Measurements from ENCODE around the gene CFHR5. TPM values are rescaled to one million over a fixed set of nuclear protein-coding genes. Genes with fewer than 3 reads are reported as not detected.
"Not testable (repeated sequence)": the region's sequence is repeated elsewhere in the genome, so short reads cannot be mapped to it uniquely, and the experiment has no call there.

Gene CFHR5
- not detected for total RNA-seq
- long read RNA-seq: 0 reads

DNA sequence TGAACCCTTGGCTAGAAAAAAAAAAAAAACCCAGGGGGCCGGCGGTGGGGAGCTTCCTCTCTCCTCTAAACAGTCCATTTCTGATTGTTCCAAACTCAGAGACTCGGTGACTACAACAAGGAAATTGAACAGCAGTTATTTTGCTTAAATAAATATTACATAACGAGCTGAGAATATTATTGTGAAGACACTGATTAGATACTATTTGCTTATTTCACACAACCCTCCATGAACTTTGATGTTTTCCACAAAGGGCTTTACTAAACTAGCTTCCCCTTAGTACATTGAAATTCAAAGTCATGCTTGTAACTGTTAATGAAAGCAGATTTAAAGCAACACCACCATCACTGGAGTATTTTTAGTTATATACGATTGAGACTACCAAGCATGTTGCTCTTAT is at the start of gene CFHR5:
TSS of gene CFHR5 (plus strand) at position 279 of the 400 bp plus-strand sequence. CDS start at position 388, 109 bp downstream.
- DNase-seq: no peak
- ATAC-seq: no peak
- intact Hi-C loops (cut with micrococcal nuclease): no loop called here

DNA sequence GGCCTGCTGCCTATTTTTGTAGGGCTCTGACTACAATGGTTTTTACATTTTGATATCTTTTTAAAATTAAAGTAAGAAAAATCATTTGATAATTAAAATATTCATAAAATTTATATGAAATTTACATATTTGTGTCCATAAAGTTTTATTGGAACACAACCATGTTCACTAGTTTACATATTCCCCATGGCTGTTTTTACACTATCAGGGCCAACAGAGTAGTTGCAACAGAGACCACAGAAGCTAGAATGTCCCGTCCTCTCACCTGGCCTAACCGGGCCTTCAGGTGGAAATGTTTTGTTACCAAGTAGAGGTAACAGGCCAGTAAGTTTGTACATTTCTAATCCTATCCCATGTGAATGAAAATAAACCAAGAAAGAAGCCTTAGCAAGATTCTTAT is 44.5 kb upstream of the CFHR5 start:
- ATAC-seq; DNase-seq; intact Hi-C loops (cut with micrococcal nuclease): not testable (repeated sequence)

DNA sequence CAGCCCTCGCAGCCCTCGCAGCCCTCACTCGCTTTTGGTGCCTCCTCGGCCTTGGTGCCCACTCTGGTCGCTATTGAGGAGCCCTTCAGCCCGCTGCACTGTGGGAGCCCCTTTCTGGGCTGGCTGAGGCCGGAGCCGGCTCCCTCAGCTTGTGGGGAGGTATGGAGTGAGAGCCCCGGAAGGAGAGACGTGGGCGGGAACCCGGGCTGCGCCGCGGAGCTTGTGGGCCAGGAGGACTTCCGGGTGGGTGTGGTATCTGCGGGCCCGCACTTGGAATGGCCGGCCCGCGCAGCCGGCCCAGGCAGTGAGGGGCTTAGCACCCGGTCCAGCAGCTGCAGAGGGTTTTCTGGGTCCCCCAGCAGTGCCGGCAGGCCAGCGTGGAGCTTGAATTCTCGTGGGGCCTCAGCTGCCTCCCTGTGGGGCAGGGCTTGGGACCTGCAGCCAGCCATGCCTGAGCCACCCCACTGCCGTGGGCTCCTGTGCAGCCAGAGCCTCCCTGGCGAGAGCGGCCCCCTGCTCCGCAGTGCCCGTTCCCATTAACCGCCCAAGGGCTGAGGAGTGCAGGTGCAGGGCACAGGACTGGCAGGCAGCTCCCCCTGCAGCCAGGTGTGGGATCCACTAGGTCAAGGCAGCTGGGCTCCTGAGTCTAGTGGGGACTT is 43.7 kb upstream of the CFHR5 start:
- DNase-seq: no peak
- intact Hi-C loops (cut with micrococcal nuclease): no loop called here
- no peak for ATAC-seq

DNA sequence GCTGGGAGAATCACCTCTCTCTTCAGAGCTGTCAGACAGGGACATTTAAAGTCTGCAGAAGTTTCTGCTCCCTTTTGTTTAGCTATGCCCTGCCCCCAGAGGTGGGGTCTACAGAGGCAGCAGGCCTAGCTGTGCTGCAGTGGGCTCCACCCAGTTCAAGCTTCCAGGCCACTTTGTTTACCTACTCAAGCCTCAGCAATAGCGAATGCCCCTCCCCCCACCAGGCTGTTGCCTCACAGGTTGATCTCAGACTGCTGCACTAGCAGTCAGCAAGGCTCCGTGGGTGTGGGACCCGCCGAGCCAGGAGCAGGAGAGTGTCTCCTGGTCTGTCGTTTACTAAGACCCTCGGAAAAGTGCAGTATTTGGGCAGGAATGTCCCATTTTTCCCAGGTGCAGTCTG is 35.9 kb upstream of the CFHR5 start:
- DNase-seq; intact Hi-C loops (cut with micrococcal nuclease); ATAC-seq: not testable (repeated sequence)

DNA sequence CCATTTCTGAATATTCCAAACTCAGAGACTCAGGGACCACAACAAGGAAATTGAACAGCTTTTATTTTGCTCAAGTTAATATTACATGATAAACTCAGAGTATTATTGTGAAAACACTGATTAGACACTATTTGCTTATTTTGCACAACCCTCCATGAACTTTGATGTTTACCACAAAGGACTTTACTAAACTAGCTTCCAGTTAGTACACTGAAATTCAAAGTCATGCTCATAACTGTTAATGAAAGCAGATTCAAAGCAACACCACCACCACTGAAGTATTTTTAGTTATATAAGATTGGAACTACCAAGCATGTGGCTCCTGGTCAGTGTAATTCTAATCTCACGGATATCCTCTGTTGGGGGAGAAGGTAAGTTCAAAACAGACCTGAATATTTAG is 33.8 kb upstream of the CFHR5 start, which contains the start of gene CFHR2:
TSS of gene CFHR2 (plus strand) at position 171 of the 400 bp plus-strand sequence. CDS start at position 314, 143 bp downstream.
- intact Hi-C loops (cut with micrococcal nuclease): not testable (repeated sequence)

DNA sequence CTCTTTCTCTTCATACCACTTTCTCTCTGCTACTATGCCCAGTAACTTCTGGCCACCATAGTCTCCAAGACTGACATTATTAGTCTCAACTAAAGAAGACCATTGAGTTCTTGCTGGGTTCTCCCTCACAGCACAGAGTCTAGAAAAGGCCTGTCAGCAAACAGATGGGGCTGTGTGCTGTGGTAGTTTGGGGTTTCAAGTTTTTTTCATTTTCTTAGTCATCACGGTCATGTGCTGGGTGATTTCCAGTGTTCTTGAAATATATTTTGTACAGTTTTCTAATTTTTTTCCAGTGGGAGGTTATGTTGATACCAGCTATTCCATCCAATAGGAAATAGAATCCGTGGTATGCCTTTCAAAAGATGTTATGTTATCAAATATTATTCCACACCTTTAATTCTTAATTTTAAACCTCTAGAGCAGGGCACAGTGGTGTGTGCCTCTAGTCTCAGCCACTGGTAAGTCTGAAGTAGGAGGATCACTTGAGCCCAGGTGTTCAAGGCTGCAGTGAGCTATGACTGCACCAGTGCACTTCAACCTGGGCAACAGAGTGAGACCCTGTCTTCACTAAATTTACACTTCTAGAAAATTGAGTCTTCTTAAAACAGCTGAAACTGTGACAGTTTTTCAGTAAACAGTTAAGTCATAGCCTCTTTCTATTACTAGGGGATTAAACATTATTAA is 25.5 kb upstream of the CFHR5 start:
- intact Hi-C loops (cut with micrococcal nuclease): no loop called here
- ATAC-seq (no peak), DNase-seq (no peak)

More for the DNA sequence above, 33.8 kb upstream of the CFHR5 start, which contains the start of gene CFHR2:
- DNase-seq, ATAC-seq: not testable (repeated sequence)

DNA sequence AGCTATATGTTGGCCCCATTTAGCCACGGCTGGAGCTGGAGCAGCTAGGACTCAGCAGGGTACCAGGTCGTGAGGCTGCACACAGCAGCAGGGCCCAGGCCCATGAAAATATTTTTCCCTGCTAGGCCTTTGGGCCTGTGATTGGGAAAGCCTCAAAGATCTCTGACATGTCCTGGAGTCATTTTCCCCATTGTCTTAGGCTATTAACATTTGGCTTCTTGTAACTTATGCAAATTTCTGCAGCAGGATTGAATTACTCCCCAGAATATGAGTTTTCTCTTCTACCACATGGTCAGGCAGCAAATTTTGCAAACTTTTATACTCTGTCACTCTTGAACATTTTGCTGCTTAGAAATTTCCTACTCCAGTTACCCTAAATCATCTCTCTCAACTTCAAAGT is 22.6 kb upstream of the CFHR5 start:
- intact Hi-C loops (cut with micrococcal nuclease): no loop called here
- DNase-seq: no peak
- no peak for ATAC-seq

DNA sequence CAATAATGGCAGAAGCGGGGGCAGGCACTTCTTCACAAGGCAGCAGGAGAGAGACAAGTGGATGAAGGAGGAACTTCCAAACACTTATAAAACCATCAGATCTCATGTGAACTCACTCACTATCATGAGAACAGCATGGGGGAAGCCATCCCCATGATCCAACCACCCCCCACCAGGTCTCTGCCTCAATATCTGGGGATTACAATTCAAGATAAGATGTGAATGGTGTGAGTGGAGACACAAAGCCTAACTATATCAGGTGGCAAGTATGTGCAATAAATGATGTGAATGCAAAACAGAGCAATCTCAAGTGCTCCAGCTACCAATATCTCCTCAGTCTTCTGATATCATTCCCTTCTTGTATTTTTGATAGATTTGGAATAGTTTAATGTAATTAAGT is 21.4 kb upstream of the CFHR5 start:
- intact Hi-C loops (cut with micrococcal nuclease): no loop called here
- no peak for ATAC-seq
- DNase-seq: no peak

DNA sequence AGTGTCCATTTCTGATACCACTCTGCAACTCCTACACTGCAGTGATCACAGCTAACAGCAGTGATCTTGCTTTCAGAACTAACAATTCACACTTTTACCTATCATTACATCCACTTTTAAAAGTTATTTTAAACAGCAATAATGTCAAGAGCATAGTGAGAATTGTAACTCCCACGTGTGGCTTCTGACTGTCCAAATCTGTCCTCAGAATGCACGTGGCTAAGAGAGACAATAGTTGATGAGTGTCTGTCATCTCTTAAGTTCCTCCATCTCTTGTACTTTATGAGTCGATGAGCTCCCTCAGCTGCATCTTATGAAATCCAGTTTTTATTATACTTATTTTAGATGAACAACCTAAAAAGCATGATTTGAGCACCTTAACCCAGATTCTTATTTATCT is 16.5 kb upstream of the CFHR5 start:
- no peak for DNase-seq
- no peak for ATAC-seq
- intact Hi-C loops (cut with micrococcal nuclease): no loop called here

DNA sequence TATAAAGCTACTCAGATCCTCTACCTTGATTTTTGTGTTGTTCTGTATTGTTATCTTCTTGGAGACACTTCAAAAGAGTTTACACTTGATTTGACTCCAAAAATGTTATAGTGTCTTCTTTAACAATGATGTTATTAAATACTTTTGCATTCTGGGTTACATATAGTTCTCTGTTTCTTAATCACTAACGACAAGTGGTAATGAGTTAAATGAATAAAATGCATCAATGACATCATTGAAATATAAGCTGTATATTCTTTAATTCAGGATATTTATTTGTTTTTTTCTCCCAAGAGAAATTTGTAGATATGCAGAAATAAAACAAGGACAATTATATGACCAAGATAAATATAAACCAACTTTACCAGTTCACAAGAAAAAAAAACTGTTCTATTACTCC is 7.2 kb upstream of the CFHR5 start:
- intact Hi-C loops (cut with micrococcal nuclease): no loop called here
- no peak for DNase-seq
- ATAC-seq: no peak

DNA sequence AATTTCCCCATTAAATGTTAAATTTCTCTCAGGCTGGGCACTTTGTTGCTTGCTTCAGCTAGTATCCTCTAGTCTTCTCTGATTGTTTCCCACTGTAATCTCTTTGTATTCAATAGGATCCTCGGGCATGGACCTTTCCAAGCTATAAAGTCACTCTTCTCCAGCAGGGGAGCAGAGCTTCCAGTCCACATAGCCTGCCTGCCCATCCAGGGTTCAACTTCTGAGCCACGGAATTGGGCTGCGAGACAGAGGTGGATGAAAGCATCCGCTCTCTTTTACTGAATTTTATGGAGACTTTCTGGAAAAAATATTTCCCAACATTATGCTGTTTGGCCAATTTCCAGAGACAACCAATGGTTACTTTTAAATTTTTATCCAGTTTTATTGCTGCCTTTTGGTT is 1.1 kb upstream of the CFHR5 start:
- ATAC-seq: no peak
- DNase-seq: no peak
- intact Hi-C loops (cut with micrococcal nuclease): no loop called here

DNA sequence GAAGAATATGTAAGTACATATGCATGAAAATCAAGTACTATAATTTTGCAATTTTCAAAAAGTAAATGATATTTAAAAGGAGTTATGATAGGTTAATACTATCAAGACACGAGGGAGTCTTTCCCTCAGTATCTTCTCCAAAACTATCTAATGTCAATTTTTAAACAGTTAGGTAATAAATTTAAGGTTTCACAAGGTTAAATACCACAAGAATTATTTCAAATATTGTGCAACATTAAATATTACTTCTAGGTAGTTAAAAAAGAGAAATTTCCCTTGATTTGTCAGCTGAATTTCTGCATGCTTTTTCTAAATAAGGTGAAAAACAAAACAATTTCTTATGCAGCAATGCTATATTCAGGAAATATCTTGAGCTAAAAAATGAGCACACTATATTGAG is 3.5 kb downstream of the CFHR5 start:
- no peak for DNase-seq
- no peak for ATAC-seq
- intact Hi-C loops (cut with micrococcal nuclease): no loop called here

DNA sequence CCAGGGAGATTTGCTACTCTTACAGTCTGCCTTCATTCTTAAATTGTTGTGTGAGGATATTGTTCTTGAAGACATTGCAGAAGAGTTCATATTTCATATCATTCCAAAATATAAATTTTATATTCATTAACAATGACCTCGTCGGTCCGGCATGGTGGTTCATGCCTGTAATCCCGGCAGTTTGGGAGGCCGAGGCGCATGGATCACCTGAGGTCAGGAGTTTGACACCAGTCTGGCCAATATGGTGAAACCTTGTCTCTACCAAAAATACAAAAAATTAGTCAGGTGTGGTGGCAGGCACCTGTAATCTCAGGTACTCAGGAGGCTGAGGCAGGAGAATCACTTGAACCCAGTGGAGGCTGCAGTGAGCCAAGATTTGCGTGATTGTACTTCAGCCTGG is 4.9 kb downstream of the CFHR5 start:
- DNase-seq; ATAC-seq; intact Hi-C loops (cut with micrococcal nuclease): not testable (repeated sequence)

DNA sequence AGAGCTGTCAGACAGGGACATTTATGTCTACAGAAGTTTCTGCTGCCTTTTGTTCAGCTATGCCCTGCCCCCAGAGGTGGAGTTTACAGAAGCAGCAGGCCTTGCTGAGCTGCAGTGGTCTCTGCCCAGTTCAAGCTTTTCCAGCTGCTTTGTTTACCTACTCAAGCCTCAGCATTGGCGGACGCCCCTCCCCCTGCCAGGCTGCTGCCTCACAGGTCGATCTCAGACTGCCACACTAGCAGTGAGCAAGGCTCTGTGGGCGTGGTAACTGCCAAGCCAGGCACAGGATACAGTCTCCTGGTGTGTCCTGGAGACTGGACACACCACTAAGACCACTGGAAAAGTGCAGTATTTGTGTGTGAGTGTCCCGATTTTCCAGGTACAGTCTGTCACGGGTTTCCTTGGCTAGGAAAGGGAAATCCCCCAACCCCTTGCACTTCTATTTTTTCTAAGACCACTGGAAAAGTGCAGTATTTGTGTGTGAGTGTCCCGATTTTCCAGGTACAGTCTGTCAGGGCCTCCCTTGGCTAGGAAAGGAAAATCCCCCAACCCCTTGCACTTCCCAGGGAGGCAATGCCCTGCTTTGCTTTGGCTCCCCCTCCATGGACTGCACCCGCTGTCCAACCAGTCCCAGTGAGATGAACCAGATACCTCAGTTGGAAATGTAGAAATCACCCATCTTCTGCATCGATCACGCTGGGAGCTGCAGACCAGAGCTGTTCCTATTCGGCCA is 14.7 kb downstream of the CFHR5 start:
- ATAC-seq; intact Hi-C loops (cut with micrococcal nuclease); DNase-seq: not testable (repeated sequence)

DNA sequence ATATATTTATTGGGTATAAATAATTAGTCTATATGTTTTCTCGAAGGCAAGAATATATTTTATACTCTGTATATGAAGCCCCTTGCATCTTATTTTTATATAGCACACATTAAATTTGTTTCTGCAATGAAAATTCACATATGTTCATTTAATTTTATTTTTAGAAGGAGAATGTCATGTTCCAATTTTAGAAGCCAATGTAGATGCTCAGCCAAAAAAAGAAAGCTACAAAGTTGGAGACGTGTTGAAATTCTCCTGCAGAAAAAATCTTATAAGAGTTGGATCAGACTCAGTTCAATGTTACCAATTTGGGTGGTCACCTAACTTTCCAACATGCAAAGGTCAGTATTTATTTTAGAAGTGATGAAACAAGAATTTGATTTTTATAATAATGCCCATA is 16.6 kb downstream of the CFHR5 start:
- no peak for DNase-seq
- intact Hi-C loops (cut with micrococcal nuclease): no loop called here
- ATAC-seq: no peak

DNA sequence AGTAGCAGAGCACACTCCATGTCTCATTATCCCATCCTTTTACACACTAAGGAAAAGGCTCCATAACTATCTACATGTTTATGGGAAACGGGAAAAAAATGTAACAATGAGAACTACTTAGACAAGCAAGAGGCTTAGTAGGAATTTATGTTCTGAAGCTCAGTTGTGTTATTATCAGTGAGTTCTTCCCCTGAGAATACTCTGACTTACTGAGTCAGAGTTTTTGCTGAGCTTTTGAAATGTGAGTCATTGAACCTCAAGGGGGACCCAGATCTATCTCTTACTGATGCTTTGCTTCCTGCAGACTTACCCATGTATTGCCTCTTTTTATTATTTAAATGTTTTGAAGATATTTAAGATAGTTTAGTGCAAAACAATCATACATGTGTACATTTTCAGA is 20.1 kb downstream of the CFHR5 start:
- intact Hi-C loops (cut with micrococcal nuclease): no loop called here
- ATAC-seq: no peak
- no peak for DNase-seq

DNA sequence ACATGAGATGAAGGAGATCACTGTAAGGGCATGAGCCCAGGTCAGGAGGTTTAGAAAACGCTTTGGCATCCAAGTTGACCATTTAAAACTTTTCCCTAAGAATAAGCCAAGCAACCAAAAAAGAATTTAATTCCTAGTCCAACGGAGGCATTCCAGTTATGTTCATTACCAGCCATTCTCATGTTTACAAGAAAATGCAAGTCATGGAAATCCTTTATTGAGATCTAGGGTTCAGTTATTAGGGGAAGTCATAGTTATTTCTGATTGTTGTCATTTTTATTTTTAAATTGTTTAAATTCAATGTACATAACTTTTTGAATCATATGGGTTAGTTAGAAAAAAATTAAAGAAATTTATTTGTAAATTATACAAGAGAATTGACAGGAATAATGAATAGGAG is 24.5 kb downstream of the CFHR5 start:
- ATAC-seq (no peak), DNase-seq (no peak)
- intact Hi-C loops (cut with micrococcal nuclease): no loop called here

DNA sequence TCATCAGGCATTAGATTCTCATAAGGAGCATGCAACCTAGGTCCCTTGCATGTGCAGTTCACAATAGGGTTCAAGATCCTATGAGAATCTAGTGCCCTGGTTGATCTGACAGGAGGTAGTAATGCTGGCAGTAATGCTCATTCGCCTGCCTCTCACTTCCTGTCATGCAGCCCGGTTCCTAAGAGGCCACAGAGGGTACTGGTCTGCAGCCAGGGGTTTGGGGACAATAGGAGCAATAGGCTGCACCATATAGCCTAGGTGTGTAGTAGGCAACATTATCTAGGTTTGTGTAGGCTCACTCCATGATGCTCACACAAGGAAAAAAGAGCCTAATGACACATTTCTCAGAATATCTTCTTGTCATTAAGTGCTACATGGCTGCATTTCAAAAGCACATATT is 25.8 kb downstream of the CFHR5 start:
- DNase-seq (no peak), ATAC-seq (no peak)
- intact Hi-C loops (cut with micrococcal nuclease): no loop called here

DNA sequence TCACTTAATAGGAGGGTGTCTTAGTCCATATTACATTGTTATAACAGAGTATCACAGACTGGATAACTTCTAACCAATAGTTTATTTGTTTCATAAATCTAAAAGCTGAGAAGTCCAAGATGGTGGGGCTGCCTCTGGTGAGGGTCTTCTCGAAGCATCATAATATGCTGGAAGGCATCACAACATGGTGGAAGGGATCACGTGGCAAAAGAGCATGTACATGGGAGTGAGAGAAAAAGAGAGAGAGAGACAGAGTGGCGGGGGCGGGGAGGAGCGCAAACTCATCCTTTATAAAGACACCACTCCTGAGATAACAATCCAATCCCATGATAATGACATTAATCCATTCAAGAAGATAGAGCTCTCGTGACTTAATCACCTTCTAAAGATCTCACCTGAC is 31.5 kb downstream of the CFHR5 start:
- ATAC-seq (no peak), DNase-seq (no peak)
- intact Hi-C loops (cut with micrococcal nuclease): no loop called here

DNA sequence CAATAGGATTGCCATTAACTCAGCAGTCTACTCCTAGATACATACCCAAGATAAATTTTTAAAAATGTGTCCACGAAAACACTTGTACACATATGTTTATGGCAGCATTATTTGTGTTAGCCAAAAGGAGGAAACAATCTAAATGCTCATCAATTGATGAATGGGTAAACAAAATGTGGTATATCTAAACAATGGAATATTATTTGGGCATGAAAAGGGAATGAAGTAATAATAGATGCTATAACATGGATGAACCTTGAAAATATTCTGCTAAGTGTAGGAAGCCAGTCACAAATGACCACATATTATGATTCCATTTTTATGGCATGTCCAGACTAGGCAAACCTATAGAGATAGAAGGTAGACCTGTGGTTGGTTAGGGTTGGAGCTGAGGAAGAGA is 34.3 kb downstream of the CFHR5 start:
- intact Hi-C loops (cut with micrococcal nuclease): no loop called here
- no peak for DNase-seq
- no peak for ATAC-seq
